Measurements from ENCODE around the gene SH2B3.
"Not testable (repeated sequence)": the region's sequence is repeated elsewhere in the genome, so short reads cannot be mapped to it uniquely, and the experiment has no call there.

The SH2B3 gene

DNA sequence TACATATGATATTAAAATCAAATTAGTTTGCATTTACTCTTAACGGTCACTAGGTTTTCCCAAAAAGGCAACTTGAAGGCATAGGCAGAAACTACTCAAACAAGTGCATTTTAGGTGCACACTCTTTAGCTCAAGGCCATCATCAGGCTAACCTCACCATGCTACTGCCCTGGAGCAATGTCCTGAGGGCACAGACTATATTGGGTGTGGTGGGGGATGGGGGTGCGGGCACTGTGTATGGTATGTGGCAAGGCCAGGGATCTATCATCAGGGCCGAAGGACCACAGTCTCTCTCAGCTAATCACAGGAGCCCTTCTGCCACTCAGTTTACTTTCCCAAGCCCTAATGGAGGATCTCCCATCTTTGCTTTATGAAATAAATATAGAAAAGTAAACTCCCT is 51.9 kb downstream of the SH2B3 start:
- DNase-seq (ENCODE audit: low spot score) = no peak

DNA sequence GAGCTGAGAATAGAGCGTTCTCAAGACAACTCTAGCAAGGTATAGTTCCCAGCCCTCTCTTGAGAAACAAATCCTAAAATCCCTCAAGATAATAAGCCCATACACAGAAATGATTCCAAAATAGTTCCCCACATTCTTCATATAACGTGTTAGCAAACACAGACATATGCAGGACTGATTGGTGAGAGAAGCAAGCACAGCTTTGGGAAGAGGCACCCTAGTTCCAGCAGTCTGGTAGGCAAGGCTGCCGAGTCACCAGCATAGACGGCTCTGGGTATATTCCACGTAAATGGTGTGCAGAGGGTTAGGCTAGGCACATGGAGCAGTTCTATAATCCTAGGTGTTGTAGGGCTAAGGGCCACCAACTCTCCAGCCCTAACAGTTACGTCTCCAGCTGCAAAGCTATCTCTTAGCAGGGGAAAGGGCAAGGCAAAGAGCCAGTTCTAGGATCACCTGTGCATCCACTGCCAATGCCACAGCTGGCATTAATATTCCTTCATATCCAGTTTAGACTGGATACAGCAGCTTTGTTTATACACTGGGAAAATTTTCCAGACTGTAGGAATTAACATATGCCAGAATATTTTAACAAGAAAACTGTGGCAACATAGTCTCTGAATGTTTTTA is 52.9 kb downstream of the SH2B3 start:
- DNase-seq (ENCODE audit: low spot score) = no peak

DNA sequence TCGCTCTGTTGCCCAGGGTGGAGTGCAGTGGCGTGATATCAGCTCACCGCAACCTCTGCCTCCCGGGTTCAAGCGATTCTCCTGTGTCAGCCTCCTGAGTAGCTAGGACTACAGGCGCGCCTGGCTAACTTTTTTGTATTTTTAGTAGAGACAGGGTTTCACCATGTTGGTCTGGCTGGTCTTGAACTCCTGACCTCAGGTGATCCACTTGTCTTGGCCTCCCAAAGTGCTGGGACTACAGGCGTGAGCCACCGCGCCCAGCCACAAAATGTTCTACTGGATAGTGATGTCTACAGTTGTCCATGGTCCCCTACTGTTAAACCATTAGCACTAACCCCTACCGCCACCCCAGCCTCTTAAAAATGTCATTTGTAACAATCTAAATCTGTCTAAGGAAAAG is 54.4 kb downstream of the SH2B3 start:
- not testable (repeated sequence) for DNase-seq (ENCODE audit: low spot score)

DNA sequence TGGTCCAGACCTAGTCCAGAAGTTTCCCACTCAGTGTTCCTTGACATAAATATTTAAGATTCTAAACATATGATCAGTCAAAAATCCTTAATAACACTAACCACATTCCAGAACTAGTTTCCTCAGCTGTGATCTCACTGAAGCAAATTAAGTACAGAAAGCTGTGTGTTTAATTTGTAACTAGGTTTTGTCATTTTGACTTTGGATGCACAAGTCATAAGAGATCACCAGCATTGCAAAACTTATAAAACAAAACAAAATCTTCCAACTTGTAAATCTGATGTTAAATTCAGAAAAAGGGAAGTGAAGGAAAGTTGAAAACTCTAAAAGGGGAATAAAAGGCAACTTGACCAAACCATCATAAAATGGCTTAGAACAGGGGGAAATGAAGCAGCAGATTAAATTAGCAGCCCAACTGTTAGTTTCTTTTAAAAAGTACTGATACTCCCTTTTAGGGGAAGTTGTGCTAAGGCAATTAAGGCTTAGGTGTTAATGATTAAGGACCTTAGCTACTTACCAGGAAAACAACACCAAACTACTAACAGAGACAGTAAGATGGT is 56.6 kb downstream of the SH2B3 start:
- no peak for DNase-seq (ENCODE audit: low spot score)

DNA sequence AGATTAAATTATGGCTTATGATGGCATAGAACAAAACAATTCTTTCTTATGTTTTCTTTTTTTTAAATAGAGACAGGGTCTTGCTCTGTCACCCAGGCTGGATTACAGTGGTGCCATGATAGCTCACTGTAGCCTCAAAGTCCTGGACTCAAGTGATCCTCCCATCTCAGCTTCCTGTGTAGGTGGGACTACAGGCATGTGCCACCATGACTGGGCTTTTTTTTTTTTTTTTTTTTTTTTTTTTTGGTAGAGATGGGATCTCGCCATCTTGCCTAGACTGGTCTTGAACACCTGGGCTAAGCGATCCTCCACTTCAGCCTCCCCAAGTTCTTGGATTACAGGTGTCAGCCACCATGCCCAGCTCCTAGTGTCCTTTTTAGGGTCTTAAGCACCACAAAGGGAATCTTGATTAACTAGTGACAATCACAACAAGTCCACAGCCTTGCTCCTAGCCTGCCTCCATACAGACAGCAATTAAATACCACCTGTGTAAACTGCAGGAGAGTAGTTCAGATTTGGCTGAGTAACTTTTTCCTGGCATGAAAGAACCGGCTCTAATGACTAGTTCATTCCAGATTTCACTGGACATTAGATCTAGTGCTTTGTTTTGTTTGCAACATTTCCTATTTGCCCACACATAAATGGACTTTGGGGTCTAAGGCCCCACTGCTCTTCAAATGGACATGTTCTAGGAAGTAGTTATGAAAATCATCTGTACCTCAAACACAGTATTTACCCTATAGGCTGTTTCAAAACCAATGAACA is 61.6 kb downstream of the SH2B3 start:
- no peak for DNase-seq (ENCODE audit: low spot score)

DNA sequence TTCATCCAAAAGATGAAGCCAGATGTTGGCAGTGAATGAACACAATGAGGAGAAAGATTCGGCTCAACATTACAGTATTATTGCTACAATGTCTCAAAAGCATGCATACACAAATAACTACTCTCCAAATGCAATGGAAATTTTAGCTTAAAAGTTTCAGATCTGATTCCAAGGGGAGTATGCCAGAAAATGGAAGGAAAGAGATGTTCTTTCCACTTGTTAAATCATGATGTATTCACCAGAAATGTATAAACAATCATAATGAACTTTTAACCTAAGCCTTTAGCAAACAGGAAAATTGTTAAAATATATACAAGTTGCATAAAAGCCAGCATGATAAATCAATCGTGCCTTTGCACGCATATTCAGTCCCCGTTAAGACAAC is 62.1 kb downstream of the SH2B3 start:
- no peak for DNase-seq (ENCODE audit: low spot score)

DNA sequence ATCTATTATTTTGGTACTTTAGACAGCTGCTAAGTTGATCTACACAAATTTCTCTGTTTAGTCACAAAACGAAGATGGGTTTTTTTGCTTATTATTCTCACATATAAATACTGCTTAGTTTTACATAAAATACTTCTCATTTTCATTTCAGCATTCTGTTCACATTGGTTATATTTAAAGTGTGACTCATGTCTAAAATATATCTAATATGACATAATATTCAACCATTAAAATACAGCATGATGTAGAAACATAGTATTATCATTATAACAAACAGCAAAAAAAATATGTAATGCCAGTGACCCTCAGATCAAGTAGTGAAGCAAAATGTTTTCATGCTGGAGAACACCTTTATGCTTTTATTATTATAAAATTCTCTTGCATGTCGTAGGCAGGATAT is 63.7 kb downstream of the SH2B3 start:
- no peak for DNase-seq (ENCODE audit: low spot score)

DNA sequence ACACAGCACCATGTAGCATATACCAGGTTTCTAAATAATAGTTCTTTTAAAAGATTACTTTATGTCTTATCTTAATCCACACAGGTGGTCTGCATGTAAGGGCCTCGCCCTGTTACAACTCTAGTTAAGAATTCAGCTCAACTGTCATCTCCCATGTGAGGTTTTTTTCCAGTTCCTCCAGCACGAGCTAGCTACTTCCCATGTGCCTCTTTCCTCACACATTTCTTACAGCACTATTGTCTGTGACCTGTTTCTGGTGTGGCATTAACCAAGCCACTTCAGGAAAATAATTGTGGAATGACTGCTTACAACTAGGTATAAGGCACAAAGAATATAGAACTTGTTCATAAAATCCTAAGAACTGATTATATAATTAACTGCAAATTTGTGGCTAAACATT is 65.5 kb downstream of the SH2B3 start:
- no peak for DNase-seq (ENCODE audit: low spot score)

DNA sequence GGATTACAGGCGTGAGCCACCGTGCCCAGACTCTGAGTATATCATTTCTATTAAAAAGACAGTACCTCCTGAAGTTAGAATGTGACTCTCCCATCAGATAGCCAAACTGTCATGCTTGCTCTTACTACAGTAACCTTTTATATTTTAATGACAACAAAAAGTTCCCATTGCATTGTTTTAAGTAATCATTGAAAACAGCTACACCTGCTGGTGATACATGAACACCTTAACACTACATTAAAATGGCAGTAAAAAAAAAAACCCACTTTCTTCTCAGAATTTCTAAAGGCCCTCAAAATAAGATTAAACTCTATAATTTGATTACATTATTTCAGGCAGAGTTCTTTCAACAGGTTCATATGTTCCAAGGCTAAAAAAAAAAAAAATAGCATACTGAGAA is 76.7 kb downstream of the SH2B3 start:
- DNase-seq (ENCODE audit: low spot score) = no peak

DNA sequence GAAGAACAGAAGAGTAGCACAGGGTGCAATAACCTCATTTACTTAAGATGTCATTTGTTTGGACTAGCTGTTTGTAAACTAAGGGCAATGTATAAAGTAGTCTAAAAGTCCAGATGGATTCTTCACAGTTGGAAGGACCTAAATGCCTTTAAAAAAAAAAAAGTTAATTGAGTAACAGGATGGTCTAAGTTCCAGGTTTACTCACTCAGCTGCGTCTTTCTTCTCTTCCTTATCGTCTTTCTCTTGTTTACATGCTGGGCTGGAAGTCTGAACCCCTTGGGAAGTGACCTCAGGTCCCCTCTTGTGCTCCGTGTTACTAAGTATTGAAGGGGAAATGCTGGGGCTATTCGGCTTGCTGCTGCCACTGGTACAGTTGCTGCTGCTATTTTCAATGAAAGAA is 82.5 kb downstream of the SH2B3 start:
- DNase-seq (ENCODE audit: low spot score) = no peak

DNA sequence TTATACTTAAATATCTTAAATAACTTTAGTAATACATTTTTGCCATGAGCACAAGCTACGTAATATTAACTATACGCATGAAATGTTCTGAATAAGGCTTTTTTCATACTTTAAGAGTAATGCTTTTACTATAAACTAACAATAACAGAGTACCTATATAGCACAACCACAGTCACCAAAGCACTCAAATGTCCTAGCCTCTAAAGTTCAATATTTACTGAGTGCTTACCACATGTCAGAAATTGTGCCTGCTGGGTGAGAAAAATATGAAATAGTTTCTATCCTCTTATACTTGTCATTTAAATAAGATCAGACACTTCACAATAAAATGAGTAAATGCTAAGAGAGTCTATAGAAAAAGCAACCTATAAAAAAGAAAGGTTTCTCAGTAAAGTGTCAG is 83.1 kb downstream of the SH2B3 start:
- no peak for DNase-seq (ENCODE audit: low spot score)

DNA sequence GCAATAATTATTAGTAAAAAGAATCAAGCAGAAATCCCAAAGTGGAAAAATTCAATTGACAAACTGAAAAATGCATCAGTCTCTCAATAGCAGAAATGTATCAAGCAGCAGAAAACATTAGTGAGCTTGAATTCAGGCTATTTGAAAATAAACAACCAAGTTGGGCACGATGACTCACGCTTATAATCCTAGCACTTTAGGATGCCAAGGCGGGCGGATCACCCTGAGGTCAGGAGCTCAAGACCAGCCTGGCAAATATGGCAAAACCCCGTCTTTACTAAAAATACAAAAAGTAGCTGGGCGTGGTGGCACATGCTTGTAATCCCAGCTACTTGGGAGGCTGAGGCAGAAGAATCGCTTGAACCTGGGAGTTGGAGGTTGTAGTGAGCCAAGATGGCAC is 87.3 kb downstream of the SH2B3 start:
- DNase-seq (ENCODE audit: low spot score) = not testable (repeated sequence)

DNA sequence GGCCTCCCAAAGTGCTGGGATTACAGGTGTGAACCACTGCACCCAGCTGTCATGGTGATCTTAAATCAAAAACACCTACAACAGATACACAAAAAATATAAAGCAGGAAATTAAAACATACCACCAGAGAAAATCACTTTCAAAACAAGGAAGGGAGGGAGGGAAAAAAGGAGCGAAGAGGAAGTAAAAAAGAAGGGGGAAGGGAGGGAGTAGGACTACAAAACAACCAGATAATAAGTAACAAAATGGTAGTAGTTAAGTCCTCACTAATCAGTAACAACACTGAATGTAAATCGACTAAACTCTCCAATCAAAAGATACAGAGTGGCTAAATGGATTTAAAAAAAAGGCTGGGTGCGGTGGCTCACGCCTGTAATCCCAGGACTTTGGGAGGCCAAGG is 89.0 kb downstream of the SH2B3 start:
- no peak for DNase-seq (ENCODE audit: low spot score)
